Vagina (tissue), 2 donors: ENCODE results near the gene GRAMD1C. TPM values are rescaled to one million over a fixed set of nuclear protein-coding genes. Genes with fewer than 3 reads are reported as not detected.
A peak's percentile ranks its signal among the peaks of the same experiment; 100 is the strongest.

Experiments used
- DNase-seq, 2 donors: peaks; one replicate each; pipeline ENCODE4 v3.0.0-alpha.2; 2017; ENCODE audit errors: extremely low spot score in 2 of 2
- H3K27ac ChIP-seq: fragments of 200-600 bp; sonication (generic); one replicate; pipeline ENCODE4 v1.5.1; 2019
- H3K27me3 ChIP-seq: fragments of 200-600 bp; sonication (generic); one replicate; pipeline ENCODE4 v1.5.1; 2019
- H3K36me3 ChIP-seq, 2 donors: fragments of 200-600 bp; sonication (generic); one replicate each; pipeline ENCODE4 v1.5.1; 2017 to 2019
- H3K4me1 ChIP-seq: fragments of 200-600 bp; sonication (generic); one replicate; pipeline ENCODE4 v1.5.1; 2019
- H3K4me3 ChIP-seq, 2 donors: fragments of 200-600 bp; sonication (generic); 1 replicate in 1 of 2; 2 replicates in 1 of 2; pipeline ENCODE4 v1.5.1; 2016 to 2019
- H3K9me3 ChIP-seq: fragments of 200-600 bp; sonication (generic); one replicate; pipeline ENCODE4 v1.5.1; 2019
- CTCF ChIP-seq, 3 experiments: fragments of 450-650 bp in 2 of 3; fragments of 200-600 bp in 1 of 3; sonication (generic) in 1 of 3; IDR thresholded peaks; one replicate each; pipeline ENCODE4 v1.5.1; 2017 to 2019; ENCODE audit warnings: antibody characterized with exemption in 3 of 3, mild to moderate bottlenecking in 2 of 3, moderate library complexity in 2 of 3
- POLR2A ChIP-seq, 2 donors: fragments of 450-650 bp; IDR thresholded peaks; one replicate each; pipeline ENCODE4 v1.6.1; 2017; ENCODE audit warnings: antibody characterized with exemption in 2 of 2, mild to moderate bottlenecking in 2 of 2, moderate library complexity in 2 of 2
- POLR2AphosphoS5 ChIP-seq, 2 donors: sonication (generic); formaldehyde crosslinking; IDR thresholded peaks; one replicate each; pipeline ENCODE4 v1.9.0; 2017; ENCODE audit warnings: antibody characterized with exemption in 2 of 2, mild to moderate bottlenecking in 2 of 2, low read depth in 1 of 2; ENCODE audit not compliant: insufficient read depth in 1 of 2
- intact Hi-C: fragments of 100-400 bp; cut with DNase I; formaldehyde crosslinking; loops from one replicate; pipeline ENCODE4 v1.15.1; 2023
- total RNA-seq: library from RNA; depleted of rRNA; stranded (reverse); fragments of >200 nt; gene quantifications from one replicate; pipeline ENCODE4 v1.2.3, GENCODE V29; 2016

The GRAMD1C gene
- 9.6 TPM for total RNA-seq

- Histone ChIP-seq H3K9me3 (no peaks in the 10 kb centered on the region), H3K4me3 (peak within 1 kb of the TSS; percentile 52 to 59), H3K27ac (peak within 1 kb of the TSS; percentile 64), H3K36me3 (no peaks in the 10 kb centered on the region), H3K4me1 (no peaks in the 10 kb centered on the region), H3K27me3 (no peaks in the 10 kb centered on the region)
- intact Hi-C loops, result no loop called here
- DNase-seq, result no peak
- TF ChIP-seq CTCF (IDR thresholded peaks at IDR 0.05) (peak; percentile 71 to 88 (median 85)), POLR2AphosphoS5 (IDR thresholded peaks at IDR 0.05; ENCODE audit: insufficient read depth in 1 of 2, low read depth in 1 of 2) (no peak)
Measured at GRCh38 chr3:113838631-113839209, at the start of gene GRAMD1C. GRAMD1C (plus strand) TSS chr3:113838788; CDS start chr3:113838910, 122 bp downstream.

- H3K27me3 ChIP-seq, result no peaks in the 10 kb centered on the region
- H3K27ac ChIP-seq, result no peak overlapping the region
- TF ChIP-seq POLR2AphosphoS5 (IDR thresholded peaks at IDR 0.05; ENCODE audit: insufficient read depth in 1 of 2, low read depth in 1 of 2), result no peak
- TF ChIP-seq POLR2A (IDR thresholded peaks at IDR 0.05), result no peak
- no peak for TF ChIP-seq CTCF (IDR thresholded peaks at IDR 0.05)
- no peak for DNase-seq
- no peak overlapping the region for H3K4me3 ChIP-seq
- H3K4me1 ChIP-seq, result no peaks in the 10 kb centered on the region
- intact Hi-C loops, result no loop called here
- H3K36me3 ChIP-seq, result peaks cover 3 to 46% of the 10 kb centered on the region in 2 donors
- no peaks in the 10 kb centered on the region for H3K9me3 ChIP-seq
Measured at GRCh38 chr3:113791381-113791780, 47.2 kb upstream of the GRAMD1C start.

- Histone ChIP-seq H3K4me3 (no peak overlapping the region), H3K4me1 (no peaks in the 10 kb centered on the region), H3K36me3 (peaks cover 3 to 44% of the 10 kb centered on the region in 2 donors), H3K27ac (no peak overlapping the region), H3K9me3 (no peaks in the 10 kb centered on the region), H3K27me3 (no peaks in the 10 kb centered on the region)
- no peak for TF ChIP-seq POLR2A (IDR thresholded peaks at IDR 0.05)
- no peak for TF ChIP-seq POLR2AphosphoS5 (IDR thresholded peaks at IDR 0.05; ENCODE audit: insufficient read depth in 1 of 2, low read depth in 1 of 2)
- TF ChIP-seq CTCF (IDR thresholded peaks at IDR 0.05), result no peak
- no peak for DNase-seq
- intact Hi-C loops, result no loop called here
Measured at GRCh38 chr3:113794526-113794925, 44.1 kb upstream of the GRAMD1C start.

GRCh38 chr3:113795693-113796092 is 42.9 kb upstream of the GRAMD1C start:
- no peak overlapping the region for H3K4me3 ChIP-seq
- TF ChIP-seq POLR2A (IDR thresholded peaks at IDR 0.05) (no peak), CTCF (IDR thresholded peaks at IDR 0.05) (no peak), POLR2AphosphoS5 (IDR thresholded peaks at IDR 0.05; ENCODE audit: insufficient read depth in 1 of 2, low read depth in 1 of 2) (no peak)
- H3K27me3 ChIP-seq, result no peaks in the 10 kb centered on the region
- intact Hi-C loops, result no loop called here
- no peak for DNase-seq
- no peaks in the 10 kb centered on the region for H3K4me1 ChIP-seq
- H3K36me3 ChIP-seq, result peaks cover 3 to 52% of the 10 kb centered on the region in 2 donors
- H3K9me3 ChIP-seq, result no peaks in the 10 kb centered on the region
- H3K27ac ChIP-seq, result no peak overlapping the region

GRCh38 chr3:113802795-113803455 is 35.7 kb upstream of the GRAMD1C start:
- no peaks in the 10 kb centered on the region for H3K4me1 ChIP-seq
- no peak overlapping the region for H3K4me3 ChIP-seq
- no peak for TF ChIP-seq POLR2A (IDR thresholded peaks at IDR 0.05)
- TF ChIP-seq POLR2AphosphoS5 (IDR thresholded peaks at IDR 0.05; ENCODE audit: insufficient read depth in 1 of 2, low read depth in 1 of 2), result no peak
- no peak for TF ChIP-seq CTCF (IDR thresholded peaks at IDR 0.05)
- H3K27ac ChIP-seq, result no peak overlapping the region
- peaks cover 0 to 75% of the 10 kb centered on the region in 2 donors for H3K36me3 ChIP-seq
- no peaks in the 10 kb centered on the region for H3K27me3 ChIP-seq
- no peak for DNase-seq
- H3K9me3 ChIP-seq, result no peaks in the 10 kb centered on the region
- intact Hi-C loops, result no loop called here
